GM12872 (cell line): Measurements from ENCODE around the gene ARHGEF19.

Experiments
- CTCF ChIP-seq: IDR thresholded peaks from 3 replicates; pipeline ENCODE4 v1.5.1; 2011; ENCODE audit warnings: low read depth, mild to moderate bottlenecking, low read length, moderate library complexity; ENCODE audit not compliant: insufficient read depth

ARHGEF19 gene

GRCh38 chr1:16189921-16190621, 22.4 kb downstream of the ARHGEF19 start:
- TF ChIP-seq CTCF = no peak

- no peak for TF ChIP-seq CTCF
Measured at GRCh38 chr1:16189003-16189402, 23.4 kb downstream of the ARHGEF19 start.

- peak; percentile 97 for TF ChIP-seq CTCF
Measured at GRCh38 chr1:16187748-16188401, 24.6 kb downstream of the ARHGEF19 start.

GRCh38 chr1:16186655-16187235, 25.7 kb downstream of the ARHGEF19 start:
- TF ChIP-seq CTCF = no peak

- TF ChIP-seq CTCF = no peak
Measured at GRCh38 chr1:16184557-16185303, 27.7 kb downstream of the ARHGEF19 start.

- no peak for TF ChIP-seq CTCF
Measured at GRCh38 chr1:16183765-16184556, 28.5 kb downstream of the ARHGEF19 start.

GRCh38 chr1:16183179-16183578, 29.3 kb downstream of the ARHGEF19 start:
- TF ChIP-seq CTCF = no peak
